Measurements from ENCODE around the gene CAST. TPM values are rescaled to one million over a fixed set of nuclear protein-coding genes. Genes with fewer than 3 reads are reported as not detected.

The CAST gene
- polyA plus RNA-seq, 2 of the 4 experiments (the other 2 are of a cell fraction): 163 to 257 TPM

DNA sequence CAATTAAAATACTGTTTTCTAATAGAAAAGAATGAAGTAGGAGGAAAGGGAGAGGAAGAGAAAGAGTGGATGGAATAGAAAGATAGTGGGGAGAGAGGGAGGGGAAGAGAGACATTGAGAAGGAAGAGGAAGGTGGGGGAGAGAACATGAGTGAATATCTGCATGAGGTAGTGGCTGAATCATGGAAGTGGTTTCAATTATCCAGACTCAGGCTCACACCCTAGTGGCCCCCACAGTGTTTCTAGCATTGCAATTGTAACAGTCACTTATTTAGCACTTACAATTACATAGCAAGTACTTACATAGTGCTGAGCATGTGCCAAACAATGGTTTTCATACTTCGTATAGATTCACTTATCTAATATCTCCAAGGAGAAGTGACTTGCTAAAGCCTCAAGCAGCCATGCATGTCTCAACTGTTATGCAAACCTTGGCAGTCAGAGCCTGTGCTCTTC lies 72.7 kb downstream of the CAST start:
- 85% methylated on average over 1 of the region's 1 CpG for WGBS (ENCODE audit: missing lambda C conversion rate)
- ChIA-PET POLR2A (no interaction called here), CTCF (interaction anchor here (1.1 to 2.6 kb wide), 3 partner anchors 9 to 120 kb away, joined by 3 to 13 read pairs (median 7); no protein-coding TSS in a partner anchor)
- Histone ChIP-seq H3K4me1 (peaks cover 12% of the 10 kb centered on the region; the same call in 1 of the 3 replicates), H3K27ac (no peak overlapping the region), H3K4me3 (no peak overlapping the region), H3K4me2 (no peak overlapping the region), H3K9me3 (no peaks in the 10 kb centered on the region)
- DNase-seq (ENCODE audit: low read depth in 1 of 2, low spot score in 1 of 2) (no peak), FAIRE-seq (no peak), ATAC-seq (peak in 1 of 2 experiments; percentile 24; a peak in 1 of 6 replicates)
- TF ChIP-seq EHMT2 (IDR thresholded peaks at IDR 0.05; ENCODE audit: low read depth) (no peak), CBX2 (IDR thresholded peaks at IDR 0.05; ENCODE audit: borderline replicate concordance, low read depth) (no peak), JUNB (IDR thresholded peaks at IDR 0.05) (no peak), MYC (IDR thresholded peaks at IDR 0.05; ENCODE audit: borderline replicate concordance, low read length) (no peak), PHF8 (IDR thresholded peaks at IDR 0.05; ENCODE audit: borderline replicate concordance, low read depth) (no peak)
- TF ChIP-seq, protein P1, sequence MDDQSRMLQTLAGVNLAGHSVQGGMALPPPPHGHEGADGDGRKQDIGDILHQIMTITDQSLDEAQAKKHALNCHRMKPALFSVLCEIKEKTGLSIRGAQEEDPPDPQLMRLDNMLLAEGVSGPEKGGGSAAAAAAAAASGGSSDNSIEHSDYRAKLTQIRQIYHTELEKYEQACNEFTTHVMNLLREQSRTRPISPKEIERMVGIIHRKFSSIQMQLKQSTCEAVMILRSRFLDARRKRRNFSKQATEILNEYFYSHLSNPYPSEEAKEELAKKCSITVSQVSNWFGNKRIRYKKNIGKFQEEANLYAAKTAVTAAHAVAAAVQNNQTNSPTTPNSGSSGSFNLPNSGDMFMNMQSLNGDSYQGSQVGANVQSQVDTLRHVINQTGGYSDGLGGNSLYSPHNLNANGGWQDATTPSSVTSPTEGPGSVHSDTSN (IDR thresholded peaks at IDR 0.05): no peak
- TF ChIP-seq, protein P2, sequence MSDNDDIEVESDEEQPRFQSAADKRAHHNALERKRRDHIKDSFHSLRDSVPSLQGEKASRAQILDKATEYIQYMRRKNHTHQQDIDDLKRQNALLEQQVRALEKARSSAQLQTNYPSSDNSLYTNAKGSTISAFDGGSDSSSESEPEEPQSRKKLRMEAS (IDR thresholded peaks at IDR 0.05): no peak
- TF ChIP-seq, protein P3, sequence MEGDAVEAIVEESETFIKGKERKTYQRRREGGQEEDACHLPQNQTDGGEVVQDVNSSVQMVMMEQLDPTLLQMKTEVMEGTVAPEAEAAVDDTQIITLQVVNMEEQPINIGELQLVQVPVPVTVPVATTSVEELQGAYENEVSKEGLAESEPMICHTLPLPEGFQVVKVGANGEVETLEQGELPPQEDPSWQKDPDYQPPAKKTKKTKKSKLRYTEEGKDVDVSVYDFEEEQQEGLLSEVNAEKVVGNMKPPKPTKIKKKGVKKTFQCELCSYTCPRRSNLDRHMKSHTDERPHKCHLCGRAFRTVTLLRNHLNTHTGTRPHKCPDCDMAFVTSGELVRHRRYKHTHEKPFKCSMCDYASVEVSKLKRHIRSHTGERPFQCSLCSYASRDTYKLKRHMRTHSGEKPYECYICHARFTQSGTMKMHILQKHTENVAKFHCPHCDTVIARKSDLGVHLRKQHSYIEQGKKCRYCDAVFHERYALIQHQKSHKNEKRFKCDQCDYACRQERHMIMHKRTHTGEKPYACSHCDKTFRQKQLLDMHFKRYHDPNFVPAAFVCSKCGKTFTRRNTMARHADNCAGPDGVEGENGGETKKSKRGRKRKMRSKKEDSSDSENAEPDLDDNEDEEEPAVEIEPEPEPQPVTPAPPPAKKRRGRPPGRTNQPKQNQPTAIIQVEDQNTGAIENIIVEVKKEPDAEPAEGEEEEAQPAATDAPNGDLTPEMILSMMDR (IDR thresholded peaks at IDR 0.05): no peak
- TF ChIP-seq, protein P4, sequence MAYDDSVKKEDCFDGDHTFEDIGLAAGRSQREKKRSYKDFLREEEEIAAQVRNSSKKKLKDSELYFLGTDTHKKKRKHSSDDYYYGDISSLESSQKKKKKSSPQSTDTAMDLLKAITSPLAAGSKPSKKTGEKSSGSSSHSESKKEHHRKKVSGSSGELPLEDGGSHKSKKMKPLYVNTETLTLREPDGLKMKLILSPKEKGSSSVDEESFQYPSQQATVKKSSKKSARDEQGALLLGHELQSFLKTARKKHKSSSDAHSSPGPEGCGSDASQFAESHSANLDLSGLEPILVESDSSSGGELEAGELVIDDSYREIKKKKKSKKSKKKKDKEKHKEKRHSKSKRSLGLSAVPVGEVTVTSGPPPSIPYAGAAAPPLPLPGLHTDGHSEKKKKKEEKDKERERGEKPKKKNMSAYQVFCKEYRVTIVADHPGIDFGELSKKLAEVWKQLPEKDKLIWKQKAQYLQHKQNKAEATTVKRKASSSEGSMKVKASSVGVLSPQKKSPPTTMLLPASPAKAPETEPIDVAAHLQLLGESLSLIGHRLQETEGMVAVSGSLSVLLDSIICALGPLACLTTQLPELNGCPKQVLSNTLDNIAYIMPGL (CRISPR knock-in tag; IDR thresholded peaks at IDR 0.05; ENCODE audit: borderline replicate concordance): no peak
- TF ChIP-seq, protein P5, sequence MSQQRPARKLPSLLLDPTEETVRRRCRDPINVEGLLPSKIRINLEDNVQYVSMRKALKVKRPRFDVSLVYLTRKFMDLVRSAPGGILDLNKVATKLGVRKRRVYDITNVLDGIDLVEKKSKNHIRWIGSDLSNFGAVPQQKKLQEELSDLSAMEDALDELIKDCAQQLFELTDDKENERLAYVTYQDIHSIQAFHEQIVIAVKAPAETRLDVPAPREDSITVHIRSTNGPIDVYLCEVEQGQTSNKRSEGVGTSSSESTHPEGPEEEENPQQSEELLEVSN (IDR thresholded peaks at IDR 0.05; ENCODE audit: borderline replicate concordance, low read depth): no peak

DNA sequence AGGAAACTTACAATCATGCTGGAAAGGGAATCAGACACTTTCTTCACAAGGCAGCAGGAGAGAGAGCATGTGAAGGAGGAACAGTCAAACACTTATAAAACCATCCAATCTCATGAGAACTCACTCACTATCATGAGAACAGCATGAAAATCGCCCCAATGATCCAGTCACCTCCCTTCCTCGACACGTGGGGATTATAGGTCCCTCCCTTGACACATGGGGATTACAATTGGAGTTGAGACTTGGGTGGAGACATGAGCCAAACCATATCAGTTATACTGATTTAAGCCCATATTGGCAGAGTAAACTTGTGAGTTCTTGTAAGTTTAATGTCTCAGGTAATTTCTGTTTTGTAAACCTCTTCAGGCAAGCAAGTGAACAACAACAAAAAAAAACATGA lies 74.8 kb downstream of the CAST start:
- Histone ChIP-seq H3K4me1 (peaks cover 12% of the 10 kb centered on the region; the same call in 1 of the 3 replicates), H3K9me3 (no peaks in the 10 kb centered on the region), H3K4me3 (no peak overlapping the region), H3K4me2 (no peak overlapping the region), H3K27ac (no peak overlapping the region)
- TF ChIP-seq EP300 (IDR thresholded peaks at IDR 0.05) (no peak), KDM1A (IDR thresholded peaks at IDR 0.05; ENCODE audit: low read depth) (no peak)
- TF ChIP-seq, protein P6, sequence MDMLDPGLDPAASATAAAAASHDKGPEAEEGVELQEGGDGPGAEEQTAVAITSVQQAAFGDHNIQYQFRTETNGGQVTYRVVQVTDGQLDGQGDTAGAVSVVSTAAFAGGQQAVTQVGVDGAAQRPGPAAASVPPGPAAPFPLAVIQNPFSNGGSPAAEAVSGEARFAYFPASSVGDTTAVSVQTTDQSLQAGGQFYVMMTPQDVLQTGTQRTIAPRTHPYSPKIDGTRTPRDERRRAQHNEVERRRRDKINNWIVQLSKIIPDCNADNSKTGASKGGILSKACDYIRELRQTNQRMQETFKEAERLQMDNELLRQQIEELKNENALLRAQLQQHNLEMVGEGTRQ (IDR thresholded peaks at IDR 0.05): no peak
- CTCF ChIA-PET: no interaction called here
- FAIRE-seq (no peak), DNase-seq (ENCODE audit: low read depth in 1 of 2, low spot score in 1 of 2) (no peak), ATAC-seq (no peak)
- 91% methylated on average over 3 of the region's 3 CpGs for WGBS (ENCODE audit: missing lambda C conversion rate)
- POLR2A ChIA-PET: no interaction called here

DNA sequence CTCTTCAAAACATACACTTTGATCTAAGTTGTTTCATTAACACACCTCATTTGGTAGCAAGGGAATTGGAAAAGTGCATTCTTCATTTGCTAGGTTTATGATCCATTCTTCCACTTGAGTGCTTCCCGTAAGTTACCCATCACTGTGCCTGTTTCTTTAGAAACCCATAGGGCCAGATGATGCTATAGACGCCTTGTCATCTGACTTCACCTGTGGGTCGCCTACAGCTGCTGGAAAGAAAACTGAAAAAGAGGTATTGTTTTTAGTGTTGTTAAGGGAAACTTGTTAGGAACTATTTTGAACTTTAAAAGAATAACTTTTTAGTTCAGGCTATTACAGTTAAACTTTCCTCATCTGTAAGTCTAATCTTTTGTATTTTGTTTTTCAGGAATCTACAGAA lies 78.9 kb downstream of the CAST start:
- DNase-seq (ENCODE audit: low read depth in 1 of 2, low spot score in 1 of 2) (no peak), FAIRE-seq (no peak), ATAC-seq (no peak)
- Histone ChIP-seq H3K9me3 (no peaks in the 10 kb centered on the region), H3K27ac (no peak overlapping the region), H3K4me1 (peaks cover 11% of the 10 kb centered on the region), H3K4me3 (no peak overlapping the region), H3K4me2 (no peak overlapping the region)
- ChIA-PET POLR2A (no interaction called here), CTCF (interaction anchor here (0.9 to 2.4 kb wide), 2 partner anchors 11 to 139 kb away, joined by 3 to 6 read pairs; no protein-coding TSS in a partner anchor)
- 90% methylated on average over 3 of the region's 3 CpGs for WGBS (ENCODE audit: missing lambda C conversion rate)
- TF ChIP-seq ZC3H11A (IDR thresholded peaks at IDR 0.05) (no peak), KDM5A (IDR thresholded peaks at IDR 0.05) (no peak), CHD4 (IDR thresholded peaks at IDR 0.05; ENCODE audit: borderline replicate concordance) (no peak), MYC (IDR thresholded peaks at IDR 0.05; ENCODE audit: borderline replicate concordance, low read length) (no peak), HOXA7 (CRISPR knock-in tag; IDR thresholded peaks at IDR 0.05) (no peak), POLR2AphosphoS2 (conservative IDR thresholded peaks at IDR 0.05; ENCODE audit: low read length) (no peak), SREBF2 (IDR thresholded peaks at IDR 0.05) (no peak), MAZ (IDR thresholded peaks at IDR 0.05; ENCODE audit: borderline replicate concordance, low read depth, low read length) (no peak), NPAS2 (CRISPR knock-in tag; IDR thresholded peaks at IDR 0.05; ENCODE audit: borderline replicate concordance) (no peak), EP300 (IDR thresholded peaks at IDR 0.05) (no peak), CBX2 (IDR thresholded peaks at IDR 0.05; ENCODE audit: borderline replicate concordance, low read depth) (no peak), ESRRA (IDR thresholded peaks at IDR 0.05; ENCODE audit: borderline replicate concordance, low read length) (no peak), RCOR1 (IDR thresholded peaks at IDR 0.05; ENCODE audit: low read depth, low read length) (no peak)
- TF ChIP-seq, protein P3 (IDR thresholded peaks at IDR 0.05): no peak
- TF ChIP-seq, protein P7, sequence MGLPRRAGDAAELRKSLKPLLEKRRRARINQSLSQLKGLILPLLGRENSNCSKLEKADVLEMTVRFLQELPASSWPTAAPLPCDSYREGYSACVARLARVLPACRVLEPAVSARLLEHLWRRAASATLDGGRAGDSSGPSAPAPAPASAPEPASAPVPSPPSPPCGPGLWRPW (IDR thresholded peaks at IDR 0.05): no peak
